Measurements from ENCODE around the gene MGLL.

DNA sequence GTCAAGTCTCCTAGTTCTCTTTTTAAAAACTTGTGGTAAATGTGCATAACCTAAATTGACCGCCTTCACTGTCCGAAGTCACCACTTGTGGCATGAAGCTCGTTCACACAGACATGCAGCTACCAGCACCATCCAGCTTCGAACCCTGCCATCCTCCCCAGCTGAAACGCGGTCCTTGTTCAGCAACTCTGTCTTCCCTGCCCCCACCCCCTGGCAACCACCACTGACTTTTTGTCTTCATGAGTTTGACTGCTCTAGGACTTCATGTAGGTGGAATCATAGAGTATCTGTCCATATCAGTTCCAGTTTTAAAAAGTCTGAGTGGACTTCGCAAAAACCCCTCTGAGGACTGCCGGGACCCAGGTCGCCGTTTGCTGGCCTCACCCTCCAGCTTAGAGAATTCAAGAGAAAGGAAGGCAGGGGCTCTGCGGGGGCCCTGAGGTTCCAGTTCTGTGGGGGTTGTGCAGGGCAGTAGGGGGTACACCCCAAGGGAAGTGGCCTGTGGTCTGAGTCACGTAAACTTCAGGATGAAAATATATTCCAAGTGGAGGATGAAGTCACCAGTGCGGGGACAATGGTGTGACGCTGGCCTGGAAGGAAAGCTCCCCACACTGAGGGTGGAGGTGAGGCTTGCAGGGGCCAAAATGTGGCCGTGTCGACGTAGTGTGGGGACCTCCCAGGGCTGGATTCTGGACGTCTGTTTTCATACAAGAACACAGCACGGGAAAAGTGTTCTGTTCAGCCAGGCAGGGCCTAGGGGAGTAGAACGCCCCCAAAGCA, 82.0 kb downstream of the MGLL start:
- no peak for TF ChIP-seq OVOL2 (CRISPR knock-in tag; IDR thresholded peaks at IDR 0.05; ENCODE audit: borderline replicate concordance)
- TF ChIP-seq SP1 (CRISPR knock-in tag; conservative IDR thresholded peaks at IDR 0.05): no peak
- TF ChIP-seq, protein P1, sequence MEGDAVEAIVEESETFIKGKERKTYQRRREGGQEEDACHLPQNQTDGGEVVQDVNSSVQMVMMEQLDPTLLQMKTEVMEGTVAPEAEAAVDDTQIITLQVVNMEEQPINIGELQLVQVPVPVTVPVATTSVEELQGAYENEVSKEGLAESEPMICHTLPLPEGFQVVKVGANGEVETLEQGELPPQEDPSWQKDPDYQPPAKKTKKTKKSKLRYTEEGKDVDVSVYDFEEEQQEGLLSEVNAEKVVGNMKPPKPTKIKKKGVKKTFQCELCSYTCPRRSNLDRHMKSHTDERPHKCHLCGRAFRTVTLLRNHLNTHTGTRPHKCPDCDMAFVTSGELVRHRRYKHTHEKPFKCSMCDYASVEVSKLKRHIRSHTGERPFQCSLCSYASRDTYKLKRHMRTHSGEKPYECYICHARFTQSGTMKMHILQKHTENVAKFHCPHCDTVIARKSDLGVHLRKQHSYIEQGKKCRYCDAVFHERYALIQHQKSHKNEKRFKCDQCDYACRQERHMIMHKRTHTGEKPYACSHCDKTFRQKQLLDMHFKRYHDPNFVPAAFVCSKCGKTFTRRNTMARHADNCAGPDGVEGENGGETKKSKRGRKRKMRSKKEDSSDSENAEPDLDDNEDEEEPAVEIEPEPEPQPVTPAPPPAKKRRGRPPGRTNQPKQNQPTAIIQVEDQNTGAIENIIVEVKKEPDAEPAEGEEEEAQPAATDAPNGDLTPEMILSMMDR (IDR thresholded peaks at IDR 0.05): no peak
- no peak for TF ChIP-seq ETV6 (CRISPR knock-in tag; IDR thresholded peaks at IDR 0.05)
- TF ChIP-seq CBFB (CRISPR knock-in tag; IDR thresholded peaks at IDR 0.05; ENCODE audit: low read depth): no peak
- TF ChIP-seq, protein P2, sequence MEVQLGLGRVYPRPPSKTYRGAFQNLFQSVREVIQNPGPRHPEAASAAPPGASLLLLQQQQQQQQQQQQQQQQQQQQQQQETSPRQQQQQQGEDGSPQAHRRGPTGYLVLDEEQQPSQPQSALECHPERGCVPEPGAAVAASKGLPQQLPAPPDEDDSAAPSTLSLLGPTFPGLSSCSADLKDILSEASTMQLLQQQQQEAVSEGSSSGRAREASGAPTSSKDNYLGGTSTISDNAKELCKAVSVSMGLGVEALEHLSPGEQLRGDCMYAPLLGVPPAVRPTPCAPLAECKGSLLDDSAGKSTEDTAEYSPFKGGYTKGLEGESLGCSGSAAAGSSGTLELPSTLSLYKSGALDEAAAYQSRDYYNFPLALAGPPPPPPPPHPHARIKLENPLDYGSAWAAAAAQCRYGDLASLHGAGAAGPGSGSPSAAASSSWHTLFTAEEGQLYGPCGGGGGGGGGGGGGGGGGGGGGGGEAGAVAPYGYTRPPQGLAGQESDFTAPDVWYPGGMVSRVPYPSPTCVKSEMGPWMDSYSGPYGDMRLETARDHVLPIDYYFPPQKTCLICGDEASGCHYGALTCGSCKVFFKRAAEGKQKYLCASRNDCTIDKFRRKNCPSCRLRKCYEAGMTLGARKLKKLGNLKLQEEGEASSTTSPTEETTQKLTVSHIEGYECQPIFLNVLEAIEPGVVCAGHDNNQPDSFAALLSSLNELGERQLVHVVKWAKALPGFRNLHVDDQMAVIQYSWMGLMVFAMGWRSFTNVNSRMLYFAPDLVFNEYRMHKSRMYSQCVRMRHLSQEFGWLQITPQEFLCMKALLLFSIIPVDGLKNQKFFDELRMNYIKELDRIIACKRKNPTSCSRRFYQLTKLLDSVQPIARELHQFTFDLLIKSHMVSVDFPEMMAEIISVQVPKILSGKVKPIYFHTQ (CRISPR knock-in tag; IDR thresholded peaks at IDR 0.05): no peak
- no peak for TF ChIP-seq GRHL2 (CRISPR knock-in tag; IDR thresholded peaks at IDR 0.05; ENCODE audit: insufficient replicate concordance, severe bottlenecking)
